Mesothelial cell of epicardium (in vitro differentiated cells): ENCODE results near the gene ABR. TPM values are rescaled to one million over a fixed set of nuclear protein-coding genes. Genes with fewer than 3 reads are reported as not detected.

Experiments
- DNase-seq, 2 experiments: peaks; one replicate each; pipeline ENCODE4 v3.0.0; 2021; ENCODE audit warnings: low spot score in 2 of 2; ENCODE audit not compliant: unreplicated experiment in 2 of 2
- H3K27ac Mint-ChIP-seq: 2 replicates; pipeline ENCODE4 v1.8.0; 2021; ENCODE audit warnings: mixed read lengths
- H3K27me3 Mint-ChIP-seq: 2 replicates; pipeline ENCODE4 v1.8.0; 2021; ENCODE audit warnings: low read depth, mixed read lengths
- H3K36me3 Mint-ChIP-seq: 2 replicates; pipeline ENCODE4 v1.8.0; 2021; ENCODE audit warnings: mixed read lengths
- H3K4me1 Mint-ChIP-seq: 2 replicates; pipeline ENCODE4 v1.8.0; 2021; ENCODE audit warnings: mixed read lengths
- H3K4me3 Mint-ChIP-seq: 2 replicates; pipeline ENCODE4 v1.8.0; 2021; ENCODE audit warnings: mild to moderate bottlenecking, moderate library complexity, mixed read lengths
- H3K9me3 Mint-ChIP-seq: 2 replicates; pipeline ENCODE4 v1.8.0; 2021; ENCODE audit warnings: mixed read lengths
- CTCF ChIP-seq: fragments of 200-600 bp; sonication (generic); IDR thresholded peaks from one replicate; pipeline ENCODE4 v1.5.0; 2021; ENCODE audit warnings: antibody characterized with exemption; ENCODE audit not compliant: unreplicated experiment
- total RNA-seq: library from RNA; stranded (reverse); gene quantifications from 3 replicates; pipeline ENCODE4 v1.2.1, GENCODE V29; 2021

Gene ABR
- total RNA-seq, 1 donor from 2014 or later: 70.1 TPM

- no peak for TF ChIP-seq CTCF
- peaks cover 14% of the 10 kb centered on the region for H3K4me1 Mint-ChIP-seq
- no peak overlapping the region for H3K4me3 Mint-ChIP-seq
These were observed 3.0 kb upstream of the ABR start for GRCh38 chr17:1182811-1183170.

GRCh38 chr17:1181753-1182137 is 2.0 kb upstream of the ABR start:
- Mint-ChIP-seq H3K4me3 (peak overlapping the region; percentile 30), H3K9me3 (no peaks in the 10 kb centered on the region), H3K27ac (peak overlapping the region; percentile 60), H3K27me3 (peaks cover 30% of the 10 kb centered on the region), H3K4me1 (peaks cover 23% of the 10 kb centered on the region), H3K36me3 (no peaks in the 10 kb centered on the region)
- TF ChIP-seq CTCF: no peak
- no peak for DNase-seq

More at GRCh38 chr17:1182811-1183170, 3.0 kb upstream of the ABR start:
- Mint-ChIP-seq H3K36me3 (no peaks in the 10 kb centered on the region), H3K27me3 (peaks cover 32% of the 10 kb centered on the region), H3K9me3 (no peaks in the 10 kb centered on the region), H3K27ac (no peak overlapping the region)
- no peak for DNase-seq

GRCh38 chr17:1180958-1181752 is 1.4 kb upstream of the ABR start:
- H3K27me3 Mint-ChIP-seq: peaks cover 30% of the 10 kb centered on the region
- no peaks in the 10 kb centered on the region for H3K9me3 Mint-ChIP-seq
- H3K4me3 Mint-ChIP-seq: peak overlapping the region; percentile 30
- no peak for TF ChIP-seq CTCF
- H3K27ac Mint-ChIP-seq: peak overlapping the region; percentile 60
- DNase-seq: no peak
- H3K4me1 Mint-ChIP-seq: peaks cover 26% of the 10 kb centered on the region
- no peaks in the 10 kb centered on the region for H3K36me3 Mint-ChIP-seq

- peaks cover 30% of the 10 kb centered on the region for H3K27me3 Mint-ChIP-seq
- H3K4me3 Mint-ChIP-seq: peak overlapping the region; percentile 76
- peaks cover 4% of the 10 kb centered on the region for H3K36me3 Mint-ChIP-seq
- no peaks in the 10 kb centered on the region for H3K9me3 Mint-ChIP-seq
- no peak for TF ChIP-seq CTCF
- DNase-seq: peak in 1 of 2 experiments; percentile 61
- H3K27ac Mint-ChIP-seq: no peak overlapping the region
- peaks cover 26% of the 10 kb centered on the region for H3K4me1 Mint-ChIP-seq
These were observed 516 bp downstream of the ABR start for GRCh38 chr17:1179112-1179817.

GRCh38 chr17:1177016-1177700 is 2.6 kb downstream of the ABR start:
- Mint-ChIP-seq H3K4me3 (peak overlapping the region; percentile 76), H3K27me3 (peaks cover 22% of the 10 kb centered on the region), H3K9me3 (no peaks in the 10 kb centered on the region), H3K27ac (peak overlapping the region; percentile 64), H3K4me1 (peaks cover 24% of the 10 kb centered on the region), H3K36me3 (peaks cover 8% of the 10 kb centered on the region)
- DNase-seq: no peak
- no peak for TF ChIP-seq CTCF
